Stomach (tissue), 4 donors: ENCODE results near the gene PHACTR3.

ENCODE experiments used
- POLR2A ChIP-seq, 4 donors: fragments of 450-650 bp; IDR thresholded peaks; one replicate each; pipeline ENCODE4 v1.6.1; 2016; ENCODE audit warnings: antibody characterized with exemption in 4 of 4, control low read depth in 2 of 4, mild to moderate bottlenecking in 1 of 4, moderate library complexity in 1 of 4
- POLR2AphosphoS5 ChIP-seq, 3 donors: sonication (generic); formaldehyde crosslinking; IDR thresholded peaks; one replicate each; pipeline ENCODE4 v1.6.1; 2016; ENCODE audit warnings: antibody characterized with exemption in 3 of 3
- TF ChIP-seq, protein P1 (sequence below), 7 experiments: fragments of 450-650 bp in 4 of 7; fragments of 200-600 bp in 3 of 7; sonication (generic) in 3 of 7; IDR thresholded peaks; one replicate each; pipeline ENCODE4 v1.5.1; 2016 to 2019; ENCODE audit warnings: antibody characterized with exemption in 7 of 7, control low read depth in 2 of 7, mild to moderate bottlenecking in 1 of 7

- TF ChIP-seq, protein P1, sequence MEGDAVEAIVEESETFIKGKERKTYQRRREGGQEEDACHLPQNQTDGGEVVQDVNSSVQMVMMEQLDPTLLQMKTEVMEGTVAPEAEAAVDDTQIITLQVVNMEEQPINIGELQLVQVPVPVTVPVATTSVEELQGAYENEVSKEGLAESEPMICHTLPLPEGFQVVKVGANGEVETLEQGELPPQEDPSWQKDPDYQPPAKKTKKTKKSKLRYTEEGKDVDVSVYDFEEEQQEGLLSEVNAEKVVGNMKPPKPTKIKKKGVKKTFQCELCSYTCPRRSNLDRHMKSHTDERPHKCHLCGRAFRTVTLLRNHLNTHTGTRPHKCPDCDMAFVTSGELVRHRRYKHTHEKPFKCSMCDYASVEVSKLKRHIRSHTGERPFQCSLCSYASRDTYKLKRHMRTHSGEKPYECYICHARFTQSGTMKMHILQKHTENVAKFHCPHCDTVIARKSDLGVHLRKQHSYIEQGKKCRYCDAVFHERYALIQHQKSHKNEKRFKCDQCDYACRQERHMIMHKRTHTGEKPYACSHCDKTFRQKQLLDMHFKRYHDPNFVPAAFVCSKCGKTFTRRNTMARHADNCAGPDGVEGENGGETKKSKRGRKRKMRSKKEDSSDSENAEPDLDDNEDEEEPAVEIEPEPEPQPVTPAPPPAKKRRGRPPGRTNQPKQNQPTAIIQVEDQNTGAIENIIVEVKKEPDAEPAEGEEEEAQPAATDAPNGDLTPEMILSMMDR (IDR thresholded peaks at IDR 0.05) = no peak
- no peak for TF ChIP-seq POLR2AphosphoS5 (IDR thresholded peaks at IDR 0.05)
- no peak for TF ChIP-seq POLR2A (IDR thresholded peaks at IDR 0.05)
Observed at GRCh38 chr20:59836767-59837166, 232.4 kb downstream of the PHACTR3 start.
